Astrocyte (in vitro differentiated cells and primary cell): ENCODE data around the gene SH3D21. TPM values are rescaled to one million over a fixed set of nuclear protein-coding genes. Genes with fewer than 3 reads are reported as not detected.

Experiments used
- DNase-seq: peaks from one replicate; pipeline ENCODE4 v3.0.0-alpha.2; 2010; ENCODE audit warnings: low read depth
- FAIRE-seq: peaks from 2 replicates; lab custom pipeline; 2011; peaks lifted over from hg19 to GRCh38; lab: Jason Lieb, UNC
- H2AFZ ChIP-seq: 2 replicates; pipeline ENCODE4 v1.6.0; 2012; ENCODE audit warnings: low read depth, low read length, inconsistent platforms
- H3K27ac ChIP-seq: 2 replicates; pipeline ENCODE4 v1.5.1; 2011; ENCODE audit warnings: low read depth, low read length, inconsistent platforms
- H3K27me3 ChIP-seq: 2 replicates; pipeline ENCODE4 v1.6.0; 2011; ENCODE audit warnings: low read length, inconsistent platforms; ENCODE audit not compliant: insufficient read depth
- H3K36me3 ChIP-seq: 2 replicates; pipeline ENCODE4 v1.5.1; 2011; ENCODE audit warnings: low read length, inconsistent platforms; ENCODE audit not compliant: insufficient read depth
- H3K4me1 ChIP-seq: 2 replicates; pipeline ENCODE4 v1.5.1; 2011; ENCODE audit warnings: low read length, inconsistent platforms; ENCODE audit not compliant: insufficient read depth
- H3K4me2 ChIP-seq: 2 replicates; pipeline ENCODE4 v1.6.0; 2012; ENCODE audit warnings: low read length, inconsistent platforms
- H3K4me3 ChIP-seq: 2 replicates; pipeline ENCODE4 v1.5.1; 2011; ENCODE audit warnings: low read depth, mild to moderate bottlenecking, low read length, inconsistent platforms; ENCODE audit not compliant: insufficient read depth
- H3K79me2 ChIP-seq: 2 replicates; pipeline ENCODE4 v1.6.0; 2012; ENCODE audit warnings: mild to moderate bottlenecking, low read length, inconsistent platforms; ENCODE audit not compliant: insufficient read depth
- H3K9ac ChIP-seq: 2 replicates; pipeline ENCODE4 v1.6.0; 2012; ENCODE audit warnings: mild to moderate bottlenecking, low read length, inconsistent platforms
- H3K9me3 ChIP-seq: 2 replicates; pipeline ENCODE4 v1.5.1; 2012; ENCODE audit warnings: low read depth, mild to moderate bottlenecking, low read length, inconsistent platforms; ENCODE audit not compliant: insufficient read depth
- H4K20me1 ChIP-seq: 2 replicates; pipeline ENCODE4 v1.6.0; 2012; ENCODE audit warnings: low read length, inconsistent platforms; ENCODE audit not compliant: insufficient read depth
- H3K27ac Mint-ChIP-seq: one replicate; pipeline ENCODE4 v1.8.0; 2021; ENCODE audit warnings: mild to moderate bottlenecking, mixed read lengths; ENCODE audit not compliant: unreplicated experiment
- H3K27me3 Mint-ChIP-seq: one replicate; pipeline ENCODE4 v1.8.0; 2021; ENCODE audit warnings: low read depth, mixed read lengths; ENCODE audit not compliant: unreplicated experiment
- H3K36me3 Mint-ChIP-seq: one replicate; pipeline ENCODE4 v1.8.0; 2021; ENCODE audit warnings: low read depth, mixed read lengths; ENCODE audit not compliant: unreplicated experiment
- H3K4me1 Mint-ChIP-seq: one replicate; pipeline ENCODE4 v1.8.0; 2021; ENCODE audit warnings: low read depth, mixed read lengths; ENCODE audit not compliant: unreplicated experiment
- H3K4me3 Mint-ChIP-seq: one replicate; pipeline ENCODE4 v1.8.0; 2021; ENCODE audit warnings: mild to moderate bottlenecking, moderate library complexity, mixed read lengths; ENCODE audit not compliant: unreplicated experiment
- H3K9me3 Mint-ChIP-seq: one replicate; pipeline ENCODE4 v1.8.0; 2021; ENCODE audit warnings: mild to moderate bottlenecking, mixed read lengths; ENCODE audit not compliant: unreplicated experiment
- EZH2 ChIP-seq: IDR thresholded peaks from 2 replicates; pipeline ENCODE4 v1.6.1; 2012; ENCODE audit warnings: mild to moderate bottlenecking, low read length, inconsistent platforms; ENCODE audit not compliant: insufficient read depth
- total RNA-seq: library from RNA; stranded (reverse); gene quantifications from 2 replicates; pipeline ENCODE4 v1.2.1, GENCODE V29; 2021
- TF ChIP-seq, protein P1 (sequence below): IDR thresholded peaks from 2 replicates; pipeline ENCODE4 v1.5.1; 2011; ENCODE audit warnings: low read depth, mild to moderate bottlenecking, inconsistent platforms, low read length, moderate library complexity; ENCODE audit not compliant: insufficient read depth

SH3D21 gene
- total RNA-seq, 1 donor from 2014 or later = 13.6 TPM

DNA sequence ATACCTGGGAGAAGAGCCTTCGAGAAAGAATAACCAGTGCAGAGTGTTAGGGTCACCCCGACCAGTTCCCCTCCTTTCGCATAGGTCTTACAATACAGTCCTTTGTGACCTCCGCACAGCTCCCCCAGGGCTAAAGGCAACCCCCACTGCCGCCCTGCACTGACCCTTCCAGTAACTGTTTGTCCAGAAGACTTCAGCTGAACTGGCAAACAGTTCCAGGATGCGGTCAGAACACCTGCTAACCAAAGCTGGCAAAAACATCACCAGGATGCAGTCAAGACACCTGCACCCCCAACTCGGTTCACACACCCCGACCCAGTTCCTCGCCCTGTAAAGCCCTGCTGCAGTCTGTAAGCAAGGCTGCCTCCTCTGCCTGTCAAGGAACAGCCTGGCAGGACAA lies 23.6 kb downstream of the SH3D21 start:
- DNase-seq = no peak
- no peaks in the 10 kb centered on the region for H3K36me3 ChIP-seq
- no peak for FAIRE-seq
- Mint-ChIP-seq H3K27me3 (peaks cover 6% of the 10 kb centered on the region), H3K4me3 (no peak overlapping the region), H3K27ac (no peak overlapping the region), H3K4me1 (peaks cover 19% of the 10 kb centered on the region), H3K9me3 (peaks cover 3% of the 10 kb centered on the region), H3K36me3 (peaks cover 33% of the 10 kb centered on the region)
- TF ChIP-seq, protein P1, sequence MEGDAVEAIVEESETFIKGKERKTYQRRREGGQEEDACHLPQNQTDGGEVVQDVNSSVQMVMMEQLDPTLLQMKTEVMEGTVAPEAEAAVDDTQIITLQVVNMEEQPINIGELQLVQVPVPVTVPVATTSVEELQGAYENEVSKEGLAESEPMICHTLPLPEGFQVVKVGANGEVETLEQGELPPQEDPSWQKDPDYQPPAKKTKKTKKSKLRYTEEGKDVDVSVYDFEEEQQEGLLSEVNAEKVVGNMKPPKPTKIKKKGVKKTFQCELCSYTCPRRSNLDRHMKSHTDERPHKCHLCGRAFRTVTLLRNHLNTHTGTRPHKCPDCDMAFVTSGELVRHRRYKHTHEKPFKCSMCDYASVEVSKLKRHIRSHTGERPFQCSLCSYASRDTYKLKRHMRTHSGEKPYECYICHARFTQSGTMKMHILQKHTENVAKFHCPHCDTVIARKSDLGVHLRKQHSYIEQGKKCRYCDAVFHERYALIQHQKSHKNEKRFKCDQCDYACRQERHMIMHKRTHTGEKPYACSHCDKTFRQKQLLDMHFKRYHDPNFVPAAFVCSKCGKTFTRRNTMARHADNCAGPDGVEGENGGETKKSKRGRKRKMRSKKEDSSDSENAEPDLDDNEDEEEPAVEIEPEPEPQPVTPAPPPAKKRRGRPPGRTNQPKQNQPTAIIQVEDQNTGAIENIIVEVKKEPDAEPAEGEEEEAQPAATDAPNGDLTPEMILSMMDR = no peak
- no peak for TF ChIP-seq EZH2
- no peak overlapping the region for H3K4me3 ChIP-seq
- no peak overlapping the region for H3K9ac ChIP-seq
- no peaks in the 10 kb centered on the region for H3K9me3 ChIP-seq
- H3K4me1 ChIP-seq = peaks cover 15% of the 10 kb centered on the region
- no peak overlapping the region for H3K27ac ChIP-seq
- H3K79me2 ChIP-seq = no peaks in the 10 kb centered on the region
- H2AFZ ChIP-seq = no peak overlapping the region
- no peak overlapping the region for H3K4me2 ChIP-seq
- H4K20me1 ChIP-seq = peaks cover 3% of the 10 kb centered on the region
- H3K27me3 ChIP-seq = no peaks in the 10 kb centered on the region

DNA sequence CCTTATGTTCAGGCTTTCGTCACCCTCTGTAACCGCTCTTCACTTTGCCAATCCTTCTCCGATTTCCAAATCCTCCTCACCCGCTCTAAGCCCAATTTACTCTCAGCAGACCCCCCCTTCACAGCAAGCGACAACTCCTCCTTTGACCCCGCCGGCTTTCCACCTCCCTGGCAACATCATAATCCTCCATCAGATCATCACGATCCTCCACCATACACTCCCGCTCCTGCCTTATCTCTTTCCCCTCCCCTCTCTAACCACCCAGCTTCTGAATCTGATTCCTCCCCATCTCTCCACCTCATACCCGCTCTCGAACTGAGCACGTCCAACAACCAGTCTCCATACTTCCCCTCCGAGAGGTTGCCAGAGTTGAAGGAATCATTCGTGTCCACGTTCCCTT lies 24.8 kb downstream of the SH3D21 start:
- Mint-ChIP-seq H3K27ac (no peak overlapping the region), H3K4me3 (peak overlapping the region; percentile 30), H3K27me3 (peaks cover 6% of the 10 kb centered on the region), H3K36me3 (peaks cover 33% of the 10 kb centered on the region), H3K9me3 (peaks cover 3% of the 10 kb centered on the region), H3K4me1 (peaks cover 16% of the 10 kb centered on the region)
- Histone ChIP-seq H3K4me3 (no peak overlapping the region), H3K4me2 (no peak overlapping the region), H3K79me2 (no peaks in the 10 kb centered on the region), H3K36me3 (no peaks in the 10 kb centered on the region), H3K27me3 (no peaks in the 10 kb centered on the region), H4K20me1 (peaks cover 3% of the 10 kb centered on the region), H2AFZ (no peak overlapping the region), H3K9me3 (no peaks in the 10 kb centered on the region), H3K4me1 (peaks cover 15% of the 10 kb centered on the region), H3K27ac (no peak overlapping the region), H3K9ac (no peak overlapping the region)
- DNase-seq = no peak
- TF ChIP-seq, protein P1 = no peak
- TF ChIP-seq EZH2 = no peak
- no peak for FAIRE-seq

DNA sequence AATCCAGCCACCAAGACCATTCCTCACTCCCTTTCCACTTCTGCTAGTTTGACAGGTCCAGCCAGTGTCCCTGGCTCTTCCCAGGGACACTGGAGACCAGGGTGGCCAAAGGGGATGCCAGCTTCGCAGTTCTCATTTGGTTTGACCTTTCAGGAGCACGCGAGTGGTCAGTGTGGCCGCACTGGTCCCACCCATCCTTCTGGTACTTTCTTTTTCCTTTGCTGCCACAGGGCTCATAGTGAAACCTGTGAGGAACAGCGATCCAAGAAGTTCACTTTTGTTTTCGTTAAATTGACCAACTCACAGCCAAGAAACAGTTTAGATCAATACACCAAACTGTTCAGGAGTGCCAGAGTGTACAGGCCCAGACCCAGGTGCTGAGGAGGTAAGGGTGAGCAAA lies 31.7 kb downstream of the SH3D21 start:
- H3K4me1 Mint-ChIP-seq = peaks cover 8% of the 10 kb centered on the region
- H3K4me1 ChIP-seq = peaks cover 4% of the 10 kb centered on the region
- H3K27me3 Mint-ChIP-seq = peaks cover 3% of the 10 kb centered on the region
- H3K4me2 ChIP-seq = no peak overlapping the region
- H3K9me3 Mint-ChIP-seq = no peaks in the 10 kb centered on the region
- H3K36me3 Mint-ChIP-seq = peaks cover 14% of the 10 kb centered on the region
- H3K27ac Mint-ChIP-seq = no peak overlapping the region
- no peak for FAIRE-seq
- no peaks in the 10 kb centered on the region for H4K20me1 ChIP-seq
- TF ChIP-seq EZH2 = no peak
- TF ChIP-seq, protein P1 = no peak
- DNase-seq = no peak
- H3K27ac ChIP-seq = no peak overlapping the region
- H3K9ac ChIP-seq = no peak overlapping the region
- H3K9me3 ChIP-seq = no peaks in the 10 kb centered on the region
- H3K4me3 ChIP-seq = no peak overlapping the region
- no peak overlapping the region for H3K4me3 Mint-ChIP-seq
- no peaks in the 10 kb centered on the region for H3K36me3 ChIP-seq
- no peak overlapping the region for H2AFZ ChIP-seq
- no peaks in the 10 kb centered on the region for H3K79me2 ChIP-seq
- H3K27me3 ChIP-seq = no peaks in the 10 kb centered on the region
